H1 (cell line): ENCODE results near the gene MTR. TPM values are rescaled to one million over a fixed set of nuclear protein-coding genes. Genes with fewer than 3 reads are reported as not detected.

Experiments used
- CTCF ChIA-PET: fragments of 300-600 bp; sonication (Branson Sonifier 250); formaldehyde crosslinking; loops from one replicate; lab custom pipeline; 2021; ENCODE audit not compliant: partially characterized antibody; lab: Charles Lee
- POLR2A ChIA-PET: fragments of 300-600 bp; sonication (Branson Sonifier 250); formaldehyde crosslinking; loops from one replicate; lab custom pipeline; 2021; ENCODE audit warnings: inconsistent platforms; ENCODE audit not compliant: partially characterized antibody; lab: Charles Lee
- DNase-seq, 2 experiments: peaks; one replicate each; pipeline versions ENCODE4 v3.0.0 to v3.0.0-alpha.2; 2010 to 2022; ENCODE audit warnings: low spot score in 2 of 2, low read depth in 1 of 2, mixed read lengths in 1 of 2
- FAIRE-seq: peaks from 2 replicates; lab custom pipeline; 2011; peaks lifted over from hg19 to GRCh38; lab: Jason Lieb, UNC
- H2AFZ ChIP-seq: 2 replicates; pipeline ENCODE4 v1.8.1; 2012; ENCODE audit warnings: low read length, inconsistent platforms
- H2AK5ac ChIP-seq: 2 replicates; pipeline ENCODE4 v1.6.1; 2013; ENCODE audit warnings: low read depth, low read length
- H2BK120ac ChIP-seq: replicated peaks from 2 replicates; pipeline ENCODE3; 2013; ENCODE audit warnings: low read depth, low read length, inconsistent platforms
- H2BK12ac ChIP-seq: 2 replicates; pipeline ENCODE4 v1.6.1; 2013; ENCODE audit warnings: low read depth, low read length
- H2BK15ac ChIP-seq: 2 replicates; pipeline ENCODE4 v1.6.1; 2013; ENCODE audit warnings: low read length
- H2BK20ac ChIP-seq: 2 replicates; pipeline ENCODE4 v1.6.1; 2013; ENCODE audit warnings: low read length
- H2BK5ac ChIP-seq: 2 replicates; pipeline ENCODE4 v1.6.1; 2013; ENCODE audit warnings: low read depth, low read length
- H3K14ac ChIP-seq: 2 replicates; pipeline ENCODE4 v1.6.1; 2013; ENCODE audit warnings: inconsistent platforms; ENCODE audit not compliant: insufficient read length
- H3K18ac ChIP-seq: 2 replicates; pipeline ENCODE4 v1.6.1; 2013; ENCODE audit warnings: low read length; ENCODE audit errors: extremely low read depth
- H3K23ac ChIP-seq: 2 replicates; pipeline ENCODE4 v1.6.1; 2013; ENCODE audit warnings: inconsistent platforms; ENCODE audit not compliant: insufficient read length
- H3K23me2 ChIP-seq: 2 replicates; pipeline ENCODE4 v1.6.1; 2013; ENCODE audit warnings: low read depth, low read length
- H3K27ac ChIP-seq: 2 replicates; pipeline ENCODE4 v1.6.1; 2011; ENCODE audit warnings: low read depth, low read length, inconsistent platforms
- H3K27me3 ChIP-seq, 4 experiments: replicated peaks in 1 of 4; 1 replicate in 1 of 4; 2 replicates in 3 of 4; pipeline versions ENCODE4 v1.6.1 to v1.8.1; 2011 to 2013; ENCODE audit warnings: low read length in 3 of 4, mild to moderate bottlenecking in 3 of 4, inconsistent platforms in 2 of 4, mixed read lengths in 2 of 4, moderate library complexity in 1 of 4; ENCODE audit not compliant: control insufficient read depth in 3 of 4, insufficient read depth in 3 of 4; ENCODE audit errors: extremely low read depth in 1 of 4
- H3K36me3 ChIP-seq, 4 experiments: 2 replicates each; pipeline versions ENCODE4 v1.6.1 to v1.8.1; 2011 to 2013; ENCODE audit warnings: mild to moderate bottlenecking in 4 of 4, low read length in 3 of 4, moderate library complexity in 2 of 4, control low read depth in 1 of 4, inconsistent platforms in 1 of 4; ENCODE audit not compliant: insufficient read depth in 4 of 4, control insufficient read depth in 2 of 4
- H3K4ac ChIP-seq: replicated peaks from 2 replicates; pipeline ENCODE3; 2013; ENCODE audit warnings: low read length, low read depth, mixed read lengths, inconsistent platforms; ENCODE audit not compliant: insufficient read length
- H3K4me1 ChIP-seq, 4 experiments: replicated peaks in 1 of 4; 1 replicate in 1 of 4; 2 replicates in 3 of 4; pipeline versions ENCODE4 v1.6.1 to v1.8.1; 2011 to 2013; ENCODE audit warnings: low read length in 3 of 4, inconsistent platforms in 2 of 4, mixed read lengths in 1 of 4; ENCODE audit not compliant: insufficient read depth in 4 of 4, control insufficient read depth in 3 of 4
- H3K4me2 ChIP-seq, 2 experiments: 2 replicates each; pipeline versions ENCODE4 v1.6.1 to v1.8.1; 2011 to 2013; ENCODE audit warnings: low read depth in 2 of 2, low read length in 2 of 2, control low read depth in 1 of 2, inconsistent platforms in 1 of 2, mild to moderate bottlenecking in 1 of 2; ENCODE audit not compliant: insufficient read depth in 1 of 2
- H3K4me3 ChIP-seq, 4 experiments: fragments of 200-600, 300-600 bp in 1 of 4; sonication (generic), shearing (Covaris generic), sonication (Bioruptor Twin) in 1 of 4; 2 replicates each; pipeline versions ENCODE4 v1.5.1 to v1.8.1; 2011 to 2016; ENCODE audit warnings: low read length in 4 of 4, low read depth in 3 of 4, control low read depth in 2 of 4, inconsistent platforms in 2 of 4, mild to moderate bottlenecking in 2 of 4, mixed read lengths in 1 of 4, moderate library complexity in 1 of 4; ENCODE audit not compliant: insufficient read depth in 2 of 4; ENCODE audit errors: extremely low read depth in 1 of 4
- H3K56ac ChIP-seq: replicated peaks from 2 replicates; pipeline ENCODE3; 2013; ENCODE audit warnings: low read depth, mild to moderate bottlenecking, mixed read lengths, low read length, inconsistent platforms; ENCODE audit not compliant: insufficient read length
- H3K79me1 ChIP-seq: 2 replicates; pipeline ENCODE4 v1.6.1; 2013; ENCODE audit warnings: low read depth, low read length, control low read depth
- H3K79me2 ChIP-seq, 2 experiments: 2 replicates each; pipeline versions ENCODE4 v1.6.1 to v1.8.1; 2012 to 2013; ENCODE audit warnings: low read length in 2 of 2, mild to moderate bottlenecking in 2 of 2, inconsistent platforms in 1 of 2; ENCODE audit not compliant: insufficient read depth in 2 of 2, control insufficient read depth in 1 of 2
- H3K9ac ChIP-seq, 4 experiments: replicated peaks in 1 of 4; 1 replicate in 1 of 4; 2 replicates in 3 of 4; pipeline versions ENCODE4 v1.6.1 to v1.8.1; 2011 to 2013; ENCODE audit warnings: low read depth in 3 of 4, low read length in 3 of 4, control low read depth in 2 of 4, mild to moderate bottlenecking in 2 of 4, moderate library complexity in 2 of 4, inconsistent platforms in 1 of 4; ENCODE audit errors: extremely low read depth in 1 of 4
- H3K9me3 ChIP-seq, 2 experiments: 2 replicates each; pipeline versions ENCODE4 v1.6.1 to v1.8.1; 2012 to 2013; ENCODE audit warnings: mild to moderate bottlenecking in 2 of 2, moderate library complexity in 2 of 2, control low read depth in 1 of 2, inconsistent platforms in 1 of 2, low read depth in 1 of 2, low read length in 1 of 2, mixed read lengths in 1 of 2; ENCODE audit not compliant: insufficient read depth in 2 of 2
- H4K20me1 ChIP-seq, 2 experiments: replicated peaks in 1 of 2; 2 replicates each; pipeline versions ENCODE3 to v1.8.1; 2011 to 2013; ENCODE audit warnings: inconsistent platforms in 2 of 2, low read length in 2 of 2, mild to moderate bottlenecking in 1 of 2; ENCODE audit not compliant: insufficient read depth in 2 of 2, control insufficient read depth in 1 of 2
- H4K5ac ChIP-seq: 2 replicates; pipeline ENCODE4 v1.6.1; 2013; ENCODE audit warnings: low read length, low read depth, mixed read lengths, inconsistent platforms; ENCODE audit not compliant: insufficient read length
- H4K8ac ChIP-seq: 2 replicates; pipeline ENCODE4 v1.8.0; 2013; ENCODE audit warnings: mild to moderate bottlenecking, moderate library complexity, low read length, inconsistent platforms; ENCODE audit not compliant: insufficient read depth; ENCODE audit errors: extremely low read depth
- H4K91ac ChIP-seq: replicated peaks from 2 replicates; pipeline ENCODE3; 2013; ENCODE audit warnings: low read length, mixed read lengths, inconsistent platforms; ENCODE audit not compliant: insufficient read length
- CEBPB ChIP-seq: IDR thresholded peaks from 2 replicates; pipeline ENCODE4 v1.6.1; 2012; ENCODE audit warnings: low read depth, low read length
- CTBP2 ChIP-seq: IDR thresholded peaks from 2 replicates; pipeline ENCODE4 v1.7.0; 2011; ENCODE audit warnings: borderline replicate concordance, mild to moderate bottlenecking, moderate library complexity, mixed read lengths, low read length; ENCODE audit not compliant: insufficient read depth, insufficient read length
- JUN ChIP-seq: IDR thresholded peaks from 2 replicates; pipeline ENCODE4 v1.6.1; 2011; ENCODE audit warnings: low read depth, mild to moderate bottlenecking, improper control_type of control experiment, low read length
- WGBS, 2 experiments: shearing (Covaris generic) in 1 of 2; methylation state at CpG; one replicate each; pipeline versions ENCODE4 v1.1.6 to v1.1.7; 2013 to 2015; ENCODE audit warnings: low lambda C conversion rate in 2 of 2, mixed read lengths in 2 of 2, inconsistent platforms in 1 of 2, low coverage in 1 of 2, missing lambda C conversion rate in 1 of 2; ENCODE audit not compliant: insufficient replicate concordance in 2 of 2, insufficient coverage in 1 of 2, insufficient read length in 1 of 2; ENCODE audit errors: extremely low coverage in 1 of 2, missing lambda C conversion rate in 1 of 2; 5-methylcytosine and 5-hydroxymethylcytosine counted together
- polyA plus RNA-seq, 7 experiments: library from polyadenylated mRNA; depleted of rRNA in 3 of 7; stranded (reverse) in 5 of 7; unstranded in 2 of 7; fragments of >200 nt in 5 of 7; fragments of 200-250 nt in 2 of 7; gene quantifications; 1 replicate in 5 of 7; 2 replicates in 1 of 7; 4 replicates in 1 of 7; pipeline versions ENCODE4 v1.2.1 to v1.2.3, GENCODE V29; 2011 to 2013; ENCODE audit warnings: missing spikeins in 2 of 7, mixed read lengths in 2 of 7
- total RNA-seq: library from RNA; stranded (reverse); fragmentation: NEBNext Ultra II Directional; extraction: Animal tissue kit (Norgen Biotek cat#: 25700); gene quantifications from 2 replicates; pipeline ENCODE4 v1.2.1, GENCODE V29; 2021

MTR gene
- total and polyA plus RNA-seq, 2 of the 8 experiments (the other 6 are each of a cell fraction or from before 2014, with no cell fraction given) = 4.8 to 27.4 TPM

DNA sequence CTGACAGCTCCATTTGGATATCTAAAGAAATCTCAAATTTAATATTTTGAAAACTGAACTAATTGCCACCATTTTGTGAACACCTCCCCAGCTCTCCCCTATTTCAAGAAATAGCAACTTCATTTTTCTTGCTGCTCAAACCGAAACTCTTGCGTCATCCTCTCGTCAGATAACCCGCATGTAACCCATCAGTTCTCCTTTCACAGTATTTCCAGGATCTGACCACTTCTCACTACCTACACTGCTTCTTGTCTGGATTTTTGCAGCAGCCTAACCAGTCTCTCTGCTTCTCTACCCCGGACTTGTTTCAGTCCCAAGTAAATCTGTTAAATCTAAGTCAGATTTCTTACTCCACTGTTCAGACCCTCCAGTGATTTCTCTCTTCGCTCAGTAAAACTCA lies 75.6 kb downstream of the MTR start:
- POLR2A ChIA-PET = no interaction called here
- no peak overlapping the region for H2BK12ac ChIP-seq
- no peak overlapping the region for H3K27ac ChIP-seq
- CTCF ChIA-PET = interaction anchor here (0.8 to 1.6 kb wide), 6 partner anchors 9 to 262 kb away, joined by 3 to 7 read pairs (median 4); no protein-coding TSS in a partner anchor
- DNase-seq (no peak), FAIRE-seq (no peak)
- no peak overlapping the region for H4K8ac ChIP-seq
- no peak overlapping the region for H3K4me2 ChIP-seq
- H3K23me2 ChIP-seq = no peaks in the 10 kb centered on the region; the same call in 1 of the 2 replicates
- no peak overlapping the region for H2BK20ac ChIP-seq
- H3K27me3 ChIP-seq = no peaks in the 10 kb centered on the region
- H2AK5ac ChIP-seq = no peak overlapping the region
- H3K18ac ChIP-seq = no peak overlapping the region
- H2BK120ac ChIP-seq = no peak overlapping the region
- no peak overlapping the region for H3K56ac ChIP-seq
- 91% methylated on average over 6 of the region's 6 CpGs; no CpG with 5 or more reads in 1 of the 2 experiments for WGBS, 2 experiments
- no peak overlapping the region for H2AFZ ChIP-seq
- no peak overlapping the region for H4K91ac ChIP-seq
- H3K79me1 ChIP-seq = no peaks in the 10 kb centered on the region
- no peaks in the 10 kb centered on the region for H4K20me1 ChIP-seq
- H4K5ac ChIP-seq = no peak overlapping the region
- TF ChIP-seq CEBPB (peak; percentile 68), CTBP2 (no peak), JUN (no peak)
- H3K36me3 ChIP-seq = peaks cover 0 to 5% (median 0%) of the 10 kb centered on the region in 4 experiments; a peak in 2 of 8 replicates
- no peaks in the 10 kb centered on the region for H3K79me2 ChIP-seq
- no peak overlapping the region for H3K14ac ChIP-seq
- H3K9ac ChIP-seq = no peak overlapping the region
- H3K4ac ChIP-seq = no peak overlapping the region
- H3K9me3 ChIP-seq = no peaks in the 10 kb centered on the region
- H2BK15ac ChIP-seq = no peak overlapping the region
- no peak overlapping the region for H3K4me3 ChIP-seq
- H2BK5ac ChIP-seq = no peak overlapping the region
- H3K4me1 ChIP-seq = no peaks in the 10 kb centered on the region
- no peak overlapping the region for H3K23ac ChIP-seq
